WTC11 (cell line): Measurements from ENCODE around the gene SEZ6.

Experiments used
- CTCF ChIP-seq: fragments of 200-600 bp; IDR thresholded peaks from 2 replicates; pipeline ENCODE4 v1.8.0; 2022; ENCODE audit warnings: antibody characterized with exemption
- TEAD1 ChIP-seq: sonication (generic); formaldehyde crosslinking; IDR thresholded peaks from 2 replicates; pipeline ENCODE4 v1.8.0; 2022; ENCODE audit warnings: mild to moderate bottlenecking, missing genetic modification reagents
- USF1 ChIP-seq: sonication (generic); formaldehyde crosslinking; IDR thresholded peaks from 2 replicates; pipeline ENCODE4 v1.8.0; 2022; ENCODE audit warnings: mild to moderate bottlenecking, missing genetic modification reagents

- TF ChIP-seq CTCF (no peak), USF1 (no peak), TEAD1 (no peak)
Measured at GRCh38 chr17:28975646-28976045, 30.2 kb downstream of the SEZ6 start.
